Upper lobe of left lung (tissue), 6 donors: ENCODE measurements around the gene COL18A1. TPM values are rescaled to one million over a fixed set of nuclear protein-coding genes. Genes with fewer than 3 reads are reported as not detected.

Experiments
- ATAC-seq, 2 donors: fragments of 200-7000 bp; cut with Tn5 transposase; one replicate each; pipeline ENCODE4 v1.9.1; 2022; ENCODE audit warnings: mild to moderate bottlenecking in 2 of 2, moderate library complexity in 2 of 2; ENCODE audit not compliant: low FRiP score in 2 of 2
- DNase-seq, 2 donors: peaks; one replicate each; pipeline ENCODE4 v3.0.0-alpha.2; 2019 to 2020
- H3K27ac ChIP-seq, 4 donors: fragments of 200-600 bp; sonication (generic); one replicate each; pipeline ENCODE4 v1.5.1; 2016 to 2019
- H3K27me3 ChIP-seq, 4 donors: fragments of 200-600 bp; sonication (generic); one replicate each; pipeline ENCODE4 v1.5.1; 2017 to 2019
- H3K36me3 ChIP-seq, 4 donors: fragments of 200-600 bp; sonication (generic); one replicate each; pipeline ENCODE4 v1.5.1; 2016 to 2019
- H3K4me1 ChIP-seq, 4 donors: fragments of 200-600 bp; sonication (generic); one replicate each; pipeline ENCODE4 v1.5.1; 2018 to 2019
- H3K4me3 ChIP-seq, 4 donors: fragments of 200-600 bp; sonication (generic); one replicate each; pipeline ENCODE4 v1.5.1; 2017 to 2019; ENCODE audit warnings: mild to moderate bottlenecking in 2 of 4, moderate library complexity in 1 of 4
- H3K9me3 ChIP-seq, 4 donors: fragments of 200-600 bp; sonication (generic); one replicate each; pipeline ENCODE4 v1.5.1; 2018 to 2019
- EP300 ChIP-seq, 4 donors: sonication (generic); formaldehyde crosslinking; IDR thresholded peaks; one replicate each; pipeline ENCODE4 v1.5.1; 2017; ENCODE audit warnings: antibody characterized with exemption in 4 of 4, control low read depth in 2 of 4
- POLR2A ChIP-seq, 4 donors: fragments of 450-650 bp; IDR thresholded peaks; one replicate each; pipeline ENCODE4 v1.5.1; 2016 to 2017; ENCODE audit warnings: antibody characterized with exemption in 4 of 4, mild to moderate bottlenecking in 2 of 4
- POLR2AphosphoS5 ChIP-seq, 2 donors: sonication (generic); formaldehyde crosslinking; IDR thresholded peaks; one replicate each; pipeline ENCODE4 v1.5.1; 2017; ENCODE audit warnings: antibody characterized with exemption in 2 of 2
- WGBS, 2 donors: methylation state at CpG; one replicate each; pipeline ENCODE4 v1.1.5; 2017 to 2018; 5-methylcytosine and 5-hydroxymethylcytosine counted together
- total RNA-seq, 6 donors: library from RNA; depleted of rRNA in 4 of 6; stranded (reverse); fragments of >200 nt in 4 of 6; gene quantifications; one replicate each; pipeline versions ENCODE4 v1.1.0 to v1.2.1, GENCODE V29; 2016 to 2021
- TF ChIP-seq, protein P1 (sequence below), 6 experiments: fragments of 450-650 bp in 4 of 6; fragments of 200-600 bp in 2 of 6; sonication (generic) in 2 of 6; IDR thresholded peaks; one replicate each; pipeline ENCODE4 v1.5.1; 2016 to 2019; ENCODE audit warnings: antibody characterized with exemption in 6 of 6
- donor health status: DM: no; HTN: no; CAD: no; lungs with moderate emphysema.
- donor health status: DM: no; HTN: yes; CAD: no; lungs with severe emphysema.

Gene COL18A1
- total RNA-seq, 6 donors from 2014 or later = 34.5 to 138 (median 70.5) TPM

DNA sequence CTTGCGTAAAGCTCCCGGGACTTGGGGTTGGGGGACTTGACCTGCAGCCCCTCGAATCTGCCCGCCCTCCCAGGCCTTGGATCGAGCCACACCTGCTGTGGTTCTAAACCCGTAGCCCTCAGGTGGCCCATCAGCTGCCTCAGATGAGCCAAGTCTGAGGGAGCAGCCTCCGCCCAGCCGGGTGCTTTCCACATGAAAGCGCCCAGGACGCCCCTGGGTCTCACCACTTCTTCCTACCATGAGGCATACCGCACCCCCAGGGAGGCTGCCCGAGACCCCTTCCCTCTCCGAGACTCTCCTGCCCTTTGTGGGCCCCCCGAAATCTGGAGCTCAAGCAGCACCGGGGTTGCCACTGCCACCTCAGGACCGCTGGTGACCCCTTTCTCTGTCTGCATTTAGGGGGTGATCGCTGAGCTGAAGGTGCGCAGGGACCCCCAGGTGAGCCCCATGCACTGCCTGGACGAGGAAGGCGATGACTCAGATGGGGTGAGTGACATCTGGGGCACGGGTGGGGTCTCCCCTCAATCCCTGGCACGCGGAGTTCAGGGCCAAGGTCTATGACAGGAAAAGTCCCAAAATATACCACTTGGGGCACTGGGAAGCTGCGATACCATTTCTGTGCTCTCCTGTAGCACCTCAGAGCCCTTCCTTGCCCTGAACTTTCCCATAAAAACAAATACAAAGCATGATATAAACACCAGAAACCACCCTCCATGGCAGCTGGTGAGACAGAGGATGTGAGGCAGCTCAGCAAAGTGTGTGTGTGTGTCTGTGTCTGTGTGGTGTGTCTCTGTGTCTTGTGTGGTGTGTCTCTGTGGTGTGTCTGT is 68.7 kb downstream of the COL18A1 start:
- Histone ChIP-seq H3K4me3 (no peak overlapping the region), H3K27me3 (no peaks in the 10 kb centered on the region), H3K27ac (no peak overlapping the region), H3K36me3 (peaks cover 0 to 15% (median 6%) of the 10 kb centered on the region in 4 donors), H3K4me1 (peaks cover 15 to 45% (median 27%) of the 10 kb centered on the region in 4 donors), H3K9me3 (no peaks in the 10 kb centered on the region)
- DNase-seq (peak in 1 of 2 donors; percentile 53), ATAC-seq (no peak)
- no peak for TF ChIP-seq EP300 (IDR thresholded peaks at IDR 0.05)
- WGBS, 2 donors = 88 to 92% methylated on average over 23 to 24 of the region's 24 CpGs

DNA sequence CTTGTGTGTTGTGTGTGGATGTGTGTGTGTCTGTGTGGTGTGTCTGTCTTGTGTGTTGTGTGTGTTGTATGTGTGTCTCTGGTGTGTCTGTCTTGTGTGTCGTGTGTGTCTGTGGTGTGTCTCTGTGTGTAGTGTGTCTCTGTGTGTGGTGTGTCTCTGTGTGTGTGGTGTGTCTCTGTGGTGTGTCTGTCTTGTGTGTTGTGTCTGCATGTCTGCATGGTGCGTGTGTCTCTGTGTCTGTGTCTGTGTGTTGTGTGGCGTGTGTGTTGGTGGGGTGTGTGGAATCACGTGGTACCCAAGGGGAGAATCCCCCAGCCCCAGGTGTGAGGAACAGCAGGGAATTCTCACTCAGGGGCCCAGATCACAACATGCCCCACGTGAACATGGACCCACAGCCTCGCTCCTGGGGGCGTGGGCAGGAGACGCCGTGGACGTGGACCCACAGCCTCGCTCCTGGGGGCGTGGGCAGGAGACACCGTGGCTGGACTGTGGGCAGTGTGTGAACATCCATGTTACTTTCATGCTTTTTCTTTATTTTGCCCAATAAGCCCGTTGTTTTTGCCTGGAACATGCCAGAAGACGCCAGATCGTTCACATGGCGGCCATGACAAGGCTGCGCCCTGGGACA is 69.5 kb downstream of the COL18A1 start:
- WGBS, 2 donors = 96% methylated on average over 17 to 18 of the region's 18 CpGs
- Histone ChIP-seq H3K9me3 (no peaks in the 10 kb centered on the region), H3K4me3 (no peak overlapping the region), H3K27ac (no peak overlapping the region), H3K36me3 (peaks cover 0 to 17% (median 6%) of the 10 kb centered on the region in 4 donors), H3K4me1 (peaks cover 15 to 47% (median 30%) of the 10 kb centered on the region in 4 donors), H3K27me3 (no peaks in the 10 kb centered on the region)
- peak in 1 of 2 donors; percentile 51 for ATAC-seq
- peak in 1 of 2 donors; percentile 83 for DNase-seq
- TF ChIP-seq POLR2AphosphoS5 (IDR thresholded peaks at IDR 0.05) (no peak), EP300 (IDR thresholded peaks at IDR 0.05) (no peak), POLR2A (IDR thresholded peaks at IDR 0.05) (no peak)
- TF ChIP-seq, protein P1, sequence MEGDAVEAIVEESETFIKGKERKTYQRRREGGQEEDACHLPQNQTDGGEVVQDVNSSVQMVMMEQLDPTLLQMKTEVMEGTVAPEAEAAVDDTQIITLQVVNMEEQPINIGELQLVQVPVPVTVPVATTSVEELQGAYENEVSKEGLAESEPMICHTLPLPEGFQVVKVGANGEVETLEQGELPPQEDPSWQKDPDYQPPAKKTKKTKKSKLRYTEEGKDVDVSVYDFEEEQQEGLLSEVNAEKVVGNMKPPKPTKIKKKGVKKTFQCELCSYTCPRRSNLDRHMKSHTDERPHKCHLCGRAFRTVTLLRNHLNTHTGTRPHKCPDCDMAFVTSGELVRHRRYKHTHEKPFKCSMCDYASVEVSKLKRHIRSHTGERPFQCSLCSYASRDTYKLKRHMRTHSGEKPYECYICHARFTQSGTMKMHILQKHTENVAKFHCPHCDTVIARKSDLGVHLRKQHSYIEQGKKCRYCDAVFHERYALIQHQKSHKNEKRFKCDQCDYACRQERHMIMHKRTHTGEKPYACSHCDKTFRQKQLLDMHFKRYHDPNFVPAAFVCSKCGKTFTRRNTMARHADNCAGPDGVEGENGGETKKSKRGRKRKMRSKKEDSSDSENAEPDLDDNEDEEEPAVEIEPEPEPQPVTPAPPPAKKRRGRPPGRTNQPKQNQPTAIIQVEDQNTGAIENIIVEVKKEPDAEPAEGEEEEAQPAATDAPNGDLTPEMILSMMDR (IDR thresholded peaks at IDR 0.05) = no peak

DNA sequence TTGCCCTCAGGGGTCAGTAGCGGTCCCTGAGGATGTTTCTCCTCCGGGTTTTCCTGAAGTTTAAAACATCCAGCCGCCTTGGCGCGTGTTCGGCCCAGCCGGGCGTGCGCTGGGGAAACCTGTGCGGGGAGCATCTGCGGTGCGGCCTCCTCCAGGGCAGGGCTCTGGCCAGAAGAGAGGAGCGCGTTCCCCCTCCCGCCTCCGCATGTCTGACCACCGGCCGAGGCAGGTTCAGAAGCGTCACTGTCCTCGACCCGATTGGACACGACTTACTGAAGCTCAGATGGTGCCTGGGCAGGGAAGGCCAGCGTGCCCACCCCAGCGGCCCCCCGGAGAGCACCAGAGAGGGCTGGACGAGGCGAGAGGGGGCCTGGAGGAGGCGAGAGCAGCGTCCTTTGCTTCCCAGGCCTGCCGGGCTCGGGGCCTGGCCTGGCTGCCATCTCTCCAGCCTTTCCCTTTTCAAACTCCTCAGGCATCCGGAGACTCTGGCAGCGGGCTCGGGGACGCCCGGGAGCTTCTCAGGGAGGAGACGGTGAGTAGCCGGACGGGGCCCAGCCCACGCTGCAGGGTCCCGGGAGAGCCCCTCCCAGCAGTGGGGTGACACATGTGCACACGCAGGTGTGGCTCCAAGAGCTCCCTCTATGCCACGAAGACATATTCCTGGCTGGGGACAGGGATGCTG is 70.2 kb downstream of the COL18A1 start:
- DNase-seq = peak in 1 of 2 donors; percentile 74
- H3K9me3 ChIP-seq = no peaks in the 10 kb centered on the region
- no peak overlapping the region for H3K27ac ChIP-seq
- peaks cover 15 to 40% (median 30%) of the 10 kb centered on the region in 4 donors for H3K4me1 ChIP-seq
- H3K27me3 ChIP-seq = no peaks in the 10 kb centered on the region
- TF ChIP-seq EP300 (IDR thresholded peaks at IDR 0.05) = no peak
- no peak for TF ChIP-seq POLR2A (IDR thresholded peaks at IDR 0.05)
- TF ChIP-seq, protein P1 (IDR thresholded peaks at IDR 0.05) = no peak
- TF ChIP-seq POLR2AphosphoS5 (IDR thresholded peaks at IDR 0.05) = no peak
- no peak overlapping the region for H3K4me3 ChIP-seq
- no peak for ATAC-seq
- peaks cover 0 to 17% (median 8%) of the 10 kb centered on the region in 4 donors for H3K36me3 ChIP-seq
- 91 to 97% methylated on average over 21 to 38 of the region's 43 CpGs for WGBS, 2 donors

DNA sequence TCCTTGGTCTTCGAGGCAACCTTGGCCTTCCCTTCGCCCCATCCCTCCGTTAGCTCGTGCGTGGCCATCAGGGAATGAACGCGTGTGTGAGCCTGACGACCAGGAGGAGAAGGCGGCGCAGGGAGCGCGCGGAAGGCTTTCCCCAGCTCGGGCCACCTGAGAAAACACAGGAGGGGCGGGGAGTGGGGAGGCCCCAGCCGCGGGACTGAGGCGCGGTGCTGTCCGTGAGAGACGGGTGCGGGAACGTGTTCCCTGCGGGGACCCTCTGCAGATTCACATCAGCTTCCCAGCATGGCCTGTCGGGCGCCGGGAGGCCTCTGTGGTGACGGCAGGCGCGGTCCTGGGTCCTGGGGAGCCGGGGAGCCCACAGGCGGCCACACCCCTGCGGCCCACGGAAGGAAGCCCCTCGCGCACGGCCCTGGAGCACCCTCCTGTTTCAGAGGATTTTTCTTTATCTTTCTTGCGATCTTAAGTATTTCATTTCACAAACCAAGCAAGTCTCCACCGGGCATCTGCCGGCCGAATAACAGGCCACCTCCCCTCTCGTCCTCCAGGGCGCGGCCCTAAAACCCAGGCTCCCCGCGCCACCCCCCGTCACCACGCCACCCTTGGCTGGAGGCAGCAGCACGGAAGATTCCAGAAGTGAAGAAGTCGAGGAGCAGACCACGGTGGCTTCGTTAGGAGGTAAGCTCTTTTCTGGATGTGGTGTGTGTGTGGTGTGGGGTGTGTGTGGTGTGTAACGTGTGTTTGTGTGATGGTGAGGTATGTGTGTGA is 71.0 kb downstream of the COL18A1 start:
- Histone ChIP-seq H3K4me1 (peaks cover 15 to 34% (median 25%) of the 10 kb centered on the region in 4 donors), H3K36me3 (peaks cover 0 to 17% (median 8%) of the 10 kb centered on the region in 4 donors), H3K9me3 (no peaks in the 10 kb centered on the region), H3K4me3 (no peak overlapping the region), H3K27me3 (no peaks in the 10 kb centered on the region), H3K27ac (no peak overlapping the region)
- 88 to 91% methylated on average over 47 to 53 of the region's 53 CpGs for WGBS, 2 donors
- ATAC-seq (no peak), DNase-seq (peak in 1 of 2 donors; percentile 74)
- TF ChIP-seq, protein P1 (IDR thresholded peaks at IDR 0.05) = no peak
- TF ChIP-seq POLR2A (IDR thresholded peaks at IDR 0.05) (no peak), POLR2AphosphoS5 (IDR thresholded peaks at IDR 0.05) (no peak), EP300 (IDR thresholded peaks at IDR 0.05) (no peak)
